B cell (primary cell): ENCODE data around the gene LRRC4C.

Experiments
- EZH2 ChIP-seq: IDR thresholded peaks from 2 replicates; pipeline ENCODE4 v1.6.1; 2012; ENCODE audit warnings: borderline replicate concordance, low read depth, mild to moderate bottlenecking, moderate library complexity, low read length; ENCODE audit not compliant: insufficient read depth, poor library complexity, severe bottlenecking
- TF ChIP-seq, protein P1 (sequence below): fragments of 200-600 bp; IDR thresholded peaks from one replicate; pipeline ENCODE4 v1.8.0; 2022; ENCODE audit warnings: antibody characterized with exemption, mild to moderate bottlenecking

- TF ChIP-seq, protein P1, sequence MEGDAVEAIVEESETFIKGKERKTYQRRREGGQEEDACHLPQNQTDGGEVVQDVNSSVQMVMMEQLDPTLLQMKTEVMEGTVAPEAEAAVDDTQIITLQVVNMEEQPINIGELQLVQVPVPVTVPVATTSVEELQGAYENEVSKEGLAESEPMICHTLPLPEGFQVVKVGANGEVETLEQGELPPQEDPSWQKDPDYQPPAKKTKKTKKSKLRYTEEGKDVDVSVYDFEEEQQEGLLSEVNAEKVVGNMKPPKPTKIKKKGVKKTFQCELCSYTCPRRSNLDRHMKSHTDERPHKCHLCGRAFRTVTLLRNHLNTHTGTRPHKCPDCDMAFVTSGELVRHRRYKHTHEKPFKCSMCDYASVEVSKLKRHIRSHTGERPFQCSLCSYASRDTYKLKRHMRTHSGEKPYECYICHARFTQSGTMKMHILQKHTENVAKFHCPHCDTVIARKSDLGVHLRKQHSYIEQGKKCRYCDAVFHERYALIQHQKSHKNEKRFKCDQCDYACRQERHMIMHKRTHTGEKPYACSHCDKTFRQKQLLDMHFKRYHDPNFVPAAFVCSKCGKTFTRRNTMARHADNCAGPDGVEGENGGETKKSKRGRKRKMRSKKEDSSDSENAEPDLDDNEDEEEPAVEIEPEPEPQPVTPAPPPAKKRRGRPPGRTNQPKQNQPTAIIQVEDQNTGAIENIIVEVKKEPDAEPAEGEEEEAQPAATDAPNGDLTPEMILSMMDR = no peak
- no peak for TF ChIP-seq EZH2
Observed at GRCh38 chr11:41222236-41222635, 237.2 kb downstream of the LRRC4C start.
